Pericardium fibroblast (primary cell): ENCODE measurements around the gene DYRK1B. TPM values are rescaled to one million over a fixed set of nuclear protein-coding genes. Genes with fewer than 3 reads are reported as not detected.

Experiments
- total RNA-seq: library from RNA; depleted of rRNA; stranded (reverse); fragments of >200 nt; gene quantifications from 2 replicates; pipeline ENCODE4 v1.2.3, GENCODE V29; 2015

DYRK1B gene
- total RNA-seq, result 17.3 and 18.2 TPM in 2 replicates

GRCh38 chr19:39833464-39834286 lies at the start of gene DYRK1B:
DYRK1B (minus strand) TSS chr19:39834162; CDS start chr19:39831867, 2,295 bp downstream.

GRCh38 chr19:39845933-39846677 lies 12.1 kb upstream of the DYRK1B start, which contains the start of gene FBL:
FBL (minus strand) TSS chr19:39846379; CDS start chr19:39846300, 79 bp downstream.

GRCh38 chr19:39778763-39779162 lies 55.2 kb downstream of the DYRK1B start, which contains the start of gene LEUTX:
LEUTX (plus strand) TSS chr19:39778854; CDS start chr19:39778921, 67 bp downstream.

Other genes starting within 250 kb of the DYRK1B start
- gene LGALS13, start 231.6 kb downstream of the DYRK1B start, total RNA-seq, result not detected in 2 replicates
- gene LGALS16, start 178.2 kb downstream of the DYRK1B start, total RNA-seq, result not detected in 2 replicates
- gene LGALS14, start 129.7 kb downstream of the DYRK1B start, total RNA-seq, result not detected in 2 replicates
- gene CLC, start 96.1 kb downstream of the DYRK1B start, total RNA-seq, result not detected in 2 replicates
- gene LEUTX, start 55.3 kb downstream of the DYRK1B start, total RNA-seq, result not detected in 2 replicates
- gene FBL, start 12.2 kb upstream of the DYRK1B start, total RNA-seq, result 98.4 and 142 TPM in 2 replicates
- gene FCGBP, start 100.5 kb upstream of the DYRK1B start, total RNA-seq, result 0.17 TPM in 1 of 2 replicates, not detected in the other
- gene PSMC4, start 137.0 kb upstream of the DYRK1B start, total RNA-seq, result 66.0 and 86.1 TPM in 2 replicates
- gene ZNF546, start 162.9 kb upstream of the DYRK1B start, total RNA-seq, result 1.0 and 1.9 TPM in 2 replicates
- 4.6 and 20.4 TPM in 2 replicates for gene ZNF780B, start 222.1 kb upstream of the DYRK1B start, total RNA-seq